ENCODE data around the gene RAD51C.

DNA sequence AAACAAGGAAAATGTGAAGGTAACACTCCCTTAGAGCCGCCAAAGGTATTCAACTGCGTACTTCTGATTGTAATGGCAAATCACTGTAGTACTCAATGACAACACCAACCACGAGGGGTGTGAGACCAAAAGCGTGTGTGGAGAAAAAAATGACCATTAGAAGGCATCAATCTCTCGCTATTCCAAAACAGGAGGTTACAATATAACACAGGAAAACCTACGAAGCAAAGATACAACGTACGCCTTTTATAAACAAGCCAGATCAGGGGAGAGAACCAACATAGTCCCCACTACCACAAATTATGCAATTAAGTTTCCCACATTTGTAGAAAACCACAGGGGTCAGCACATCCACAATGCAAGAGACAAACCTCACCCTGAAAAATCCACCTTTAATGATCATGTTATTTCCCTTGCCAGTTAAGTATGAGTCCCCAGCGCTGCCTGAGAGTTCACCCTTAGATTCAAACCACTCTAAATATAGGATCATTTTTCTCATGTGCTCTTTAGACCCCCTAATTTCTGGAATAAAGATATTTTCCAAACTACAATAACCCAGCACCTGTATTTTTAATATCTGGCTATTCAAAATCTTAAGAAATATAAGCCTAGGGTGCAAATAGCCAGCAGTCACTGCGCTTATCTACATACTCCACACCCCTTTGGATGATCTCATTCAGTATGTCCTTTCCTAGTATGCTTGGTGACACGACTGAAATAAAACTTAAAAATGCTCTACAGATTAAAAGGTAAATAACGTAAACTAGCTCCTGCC, 13.0 kb upstream of the RAD51C start:
- TF ChIP-seq POLR2A (IDR thresholded peaks at IDR 0.05; ENCODE audit: low read depth, low read length), result peak; percentile 100
- peak; percentile 100 for TF ChIP-seq POLR2AphosphoS5 (IDR thresholded peaks at IDR 0.05; ENCODE audit: low read depth, low read length)
- peak; percentile 82 for TF ChIP-seq TAF1 (IDR thresholded peaks at IDR 0.05; ENCODE audit: low read depth, low read length)
- peak; percentile 44 for TF ChIP-seq SPI1 (IDR thresholded peaks at IDR 0.05; ENCODE audit: low read depth, low read length)
- TF ChIP-seq PAX5 (IDR thresholded peaks at IDR 0.05; ENCODE audit: insufficient read depth, low read length, severe bottlenecking), result peak; percentile 77
- TF ChIP-seq POU2F2 (IDR thresholded peaks at IDR 0.05; ENCODE audit: low read depth, low read length), result peak; percentile 100
